Panc1 (cell line): ENCODE results near the gene GBP3. TPM values are rescaled to one million over a fixed set of nuclear protein-coding genes. Genes with fewer than 3 reads are reported as not detected.

ENCODE experiments used
- ATAC-seq: fragments of 200-7000 bp; cut with Tn5 transposase; 2 replicates; pipeline ENCODE4 v1.9.1; 2020; ENCODE audit warnings: mild to moderate bottlenecking, moderate library complexity
- BruUV-seq: library from RNA; stranded (reverse); fragments of 400-500 nt; replicated peaks from 2 replicates; lab custom pipeline; 2021; lab: Mats Ljungman, UMichigan
- CTCF ChIA-PET: fragments of 300-600 bp; sonication (Branson Sonifier 250); formaldehyde crosslinking; loops from one replicate; lab custom pipeline; 2022; ENCODE audit warnings: antibody characterized with exemption; lab: Charles Lee
- POLR2A ChIA-PET: fragments of 300-600 bp; sonication (Branson Sonifier 250); formaldehyde crosslinking; loops from one replicate; lab custom pipeline; 2022; ENCODE audit warnings: antibody characterized with exemption; lab: Charles Lee
- DNase-seq: peaks from one replicate; pipeline ENCODE4 v3.0.0-alpha.2; 2010; ENCODE audit warnings: low read depth, low spot score
- H3K27ac ChIP-seq: 2 replicates; pipeline ENCODE4 v1.5.1; 2011; ENCODE audit warnings: mild to moderate bottlenecking, low read length, inconsistent platforms
- H3K27me3 ChIP-seq: fragments of 200-500 bp; sonication (Bioruptor generic); 2 replicates; pipeline ENCODE4 v1.6.0; 2014; ENCODE audit warnings: low read length, inconsistent platforms; ENCODE audit not compliant: control insufficient read depth, insufficient read depth
- H3K36me3 ChIP-seq: fragments of 200-500 bp; sonication (Bioruptor generic); 2 replicates; pipeline ENCODE4 v1.5.1; 2014; ENCODE audit warnings: inconsistent platforms, mild to moderate bottlenecking, low read length, moderate library complexity; ENCODE audit not compliant: control insufficient read depth, insufficient read depth
- H3K4me1 ChIP-seq: 2 replicates; pipeline ENCODE4 v1.5.1; 2011; ENCODE audit warnings: inconsistent platforms, mild to moderate bottlenecking, low read length, moderate library complexity; ENCODE audit not compliant: control insufficient read depth, insufficient read depth
- H3K4me3 ChIP-seq, 2 experiments: 2 replicates each; pipeline ENCODE4 v1.5.1; 2011 to 2012; ENCODE audit warnings: low read depth in 2 of 2, low read length in 2 of 2, mild to moderate bottlenecking in 2 of 2, inconsistent platforms in 1 of 2, moderate library complexity in 1 of 2
- H3K9me3 ChIP-seq: fragments of 200-500 bp; sonication (Bioruptor generic); 2 replicates; pipeline ENCODE4 v1.5.1; 2014; ENCODE audit warnings: low read depth, mild to moderate bottlenecking, inconsistent platforms, low read length, moderate library complexity; ENCODE audit not compliant: control insufficient read depth, insufficient read depth
- POLR2AphosphoS5 ChIP-seq: IDR thresholded peaks from 2 replicates; pipeline ENCODE4 v1.6.1; 2012; ENCODE audit warnings: mild to moderate bottlenecking, low read depth, low read length, moderate library complexity
- SIN3A ChIP-seq: IDR thresholded peaks from 2 replicates; pipeline ENCODE4 v1.6.1; 2012; ENCODE audit warnings: low read depth, mild to moderate bottlenecking, low read length, moderate library complexity, borderline replicate concordance; ENCODE audit not compliant: insufficient read depth
- TCF7L2 ChIP-seq: IDR thresholded peaks from 2 replicates; pipeline ENCODE4 v1.6.1; 2011; ENCODE audit warnings: mild to moderate bottlenecking, low read depth, low read length, inconsistent platforms
- in situ Hi-C: cut with HindIII; loops from 2 replicates; pipeline ENCODE4 v1.10.0; 2016; ENCODE audit warnings: low sequenced_read_pairs, low pct_unique_long_range_greater_than_20kb
- intact Hi-C: fragments of 100-400 bp; cut with micrococcal nuclease; formaldehyde crosslinking; loops from one replicate; pipeline ENCODE4 v1.10.0; 2022; ENCODE audit not compliant: unreplicated experiment
- total RNA-seq: library from RNA; stranded (reverse); gene quantifications from one replicate; pipeline ENCODE4 v1.2.1, GENCODE V29; 2021; ENCODE audit not compliant: unreplicated experiment
- TF ChIP-seq, protein P1 (sequence below), 2 experiments: IDR thresholded peaks; 2 replicates each; pipeline ENCODE4 v1.6.1; 2011 to 2012; ENCODE audit warnings: low read depth in 2 of 2, control low read depth in 1 of 2, low read length in 1 of 2, mild to moderate bottlenecking in 1 of 2, moderate library complexity in 1 of 2; ENCODE audit not compliant: insufficient read depth in 1 of 2
- TF ChIP-seq, protein P2 (sequence below): fragments of 450-650 bp; IDR thresholded peaks from 2 replicates; pipeline ENCODE4 v1.5.1; 2017; ENCODE audit warnings: mild to moderate bottlenecking

Gene GBP3
- total RNA-seq, 1 experiment from 2014 or later = 2.5 TPM

DNA sequence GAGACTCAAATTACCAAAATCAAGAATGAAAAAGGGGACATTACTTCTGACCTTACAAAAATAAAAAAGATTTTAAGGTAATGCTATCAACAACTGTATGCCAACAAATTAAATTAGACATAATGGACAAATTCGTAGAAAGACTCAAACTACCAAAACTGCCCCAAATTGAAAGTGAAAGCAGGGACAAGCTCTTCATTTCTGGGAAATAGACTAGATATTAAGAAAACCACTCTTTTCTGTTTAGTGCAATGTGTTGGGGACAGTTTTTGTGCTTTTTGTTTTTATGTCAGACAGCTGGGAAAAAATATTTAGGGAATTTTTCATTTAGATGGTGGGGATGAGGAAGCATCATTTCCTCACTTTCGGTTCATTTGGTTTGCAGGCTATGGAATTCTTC, 47.3 kb upstream of the GBP3 start:
- Histone ChIP-seq H3K36me3 (no peaks in the 10 kb centered on the region), H3K27ac (no peak overlapping the region), H3K4me1 (no peaks in the 10 kb centered on the region), H3K27me3 (no peaks in the 10 kb centered on the region), H3K9me3 (no peaks in the 10 kb centered on the region), H3K4me3 (peak overlapping the region in 1 of 2 experiments; percentile 5; a peak in 1 of 4 replicates)
- in situ Hi-C loops (no loop called here), intact Hi-C loops (no loop called here)
- BruUV-seq = no TSS peak
- POLR2A ChIA-PET = no interaction called here
- no peak for DNase-seq
- no peak for ATAC-seq
- CTCF ChIA-PET = no interaction called here
- TF ChIP-seq, protein P1, sequence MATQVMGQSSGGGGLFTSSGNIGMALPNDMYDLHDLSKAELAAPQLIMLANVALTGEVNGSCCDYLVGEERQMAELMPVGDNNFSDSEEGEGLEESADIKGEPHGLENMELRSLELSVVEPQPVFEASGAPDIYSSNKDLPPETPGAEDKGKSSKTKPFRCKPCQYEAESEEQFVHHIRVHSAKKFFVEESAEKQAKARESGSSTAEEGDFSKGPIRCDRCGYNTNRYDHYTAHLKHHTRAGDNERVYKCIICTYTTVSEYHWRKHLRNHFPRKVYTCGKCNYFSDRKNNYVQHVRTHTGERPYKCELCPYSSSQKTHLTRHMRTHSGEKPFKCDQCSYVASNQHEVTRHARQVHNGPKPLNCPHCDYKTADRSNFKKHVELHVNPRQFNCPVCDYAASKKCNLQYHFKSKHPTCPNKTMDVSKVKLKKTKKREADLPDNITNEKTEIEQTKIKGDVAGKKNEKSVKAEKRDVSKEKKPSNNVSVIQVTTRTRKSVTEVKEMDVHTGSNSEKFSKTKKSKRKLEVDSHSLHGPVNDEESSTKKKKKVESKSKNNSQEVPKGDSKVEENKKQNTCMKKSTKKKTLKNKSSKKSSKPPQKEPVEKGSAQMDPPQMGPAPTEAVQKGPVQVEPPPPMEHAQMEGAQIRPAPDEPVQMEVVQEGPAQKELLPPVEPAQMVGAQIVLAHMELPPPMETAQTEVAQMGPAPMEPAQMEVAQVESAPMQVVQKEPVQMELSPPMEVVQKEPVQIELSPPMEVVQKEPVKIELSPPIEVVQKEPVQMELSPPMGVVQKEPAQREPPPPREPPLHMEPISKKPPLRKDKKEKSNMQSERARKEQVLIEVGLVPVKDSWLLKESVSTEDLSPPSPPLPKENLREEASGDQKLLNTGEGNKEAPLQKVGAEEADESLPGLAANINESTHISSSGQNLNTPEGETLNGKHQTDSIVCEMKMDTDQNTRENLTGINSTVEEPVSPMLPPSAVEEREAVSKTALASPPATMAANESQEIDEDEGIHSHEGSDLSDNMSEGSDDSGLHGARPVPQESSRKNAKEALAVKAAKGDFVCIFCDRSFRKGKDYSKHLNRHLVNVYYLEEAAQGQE (IDR thresholded peaks at IDR 0.05; ENCODE audit: insufficient read depth in 1 of 2, low read depth in 2 of 2, low read length in 1 of 2) = no peak
- no peak for TF ChIP-seq SIN3A
- TF ChIP-seq POLR2AphosphoS5 = no peak
- no peak for TF ChIP-seq TCF7L2
- TF ChIP-seq, protein P2, sequence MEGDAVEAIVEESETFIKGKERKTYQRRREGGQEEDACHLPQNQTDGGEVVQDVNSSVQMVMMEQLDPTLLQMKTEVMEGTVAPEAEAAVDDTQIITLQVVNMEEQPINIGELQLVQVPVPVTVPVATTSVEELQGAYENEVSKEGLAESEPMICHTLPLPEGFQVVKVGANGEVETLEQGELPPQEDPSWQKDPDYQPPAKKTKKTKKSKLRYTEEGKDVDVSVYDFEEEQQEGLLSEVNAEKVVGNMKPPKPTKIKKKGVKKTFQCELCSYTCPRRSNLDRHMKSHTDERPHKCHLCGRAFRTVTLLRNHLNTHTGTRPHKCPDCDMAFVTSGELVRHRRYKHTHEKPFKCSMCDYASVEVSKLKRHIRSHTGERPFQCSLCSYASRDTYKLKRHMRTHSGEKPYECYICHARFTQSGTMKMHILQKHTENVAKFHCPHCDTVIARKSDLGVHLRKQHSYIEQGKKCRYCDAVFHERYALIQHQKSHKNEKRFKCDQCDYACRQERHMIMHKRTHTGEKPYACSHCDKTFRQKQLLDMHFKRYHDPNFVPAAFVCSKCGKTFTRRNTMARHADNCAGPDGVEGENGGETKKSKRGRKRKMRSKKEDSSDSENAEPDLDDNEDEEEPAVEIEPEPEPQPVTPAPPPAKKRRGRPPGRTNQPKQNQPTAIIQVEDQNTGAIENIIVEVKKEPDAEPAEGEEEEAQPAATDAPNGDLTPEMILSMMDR = no peak

DNA sequence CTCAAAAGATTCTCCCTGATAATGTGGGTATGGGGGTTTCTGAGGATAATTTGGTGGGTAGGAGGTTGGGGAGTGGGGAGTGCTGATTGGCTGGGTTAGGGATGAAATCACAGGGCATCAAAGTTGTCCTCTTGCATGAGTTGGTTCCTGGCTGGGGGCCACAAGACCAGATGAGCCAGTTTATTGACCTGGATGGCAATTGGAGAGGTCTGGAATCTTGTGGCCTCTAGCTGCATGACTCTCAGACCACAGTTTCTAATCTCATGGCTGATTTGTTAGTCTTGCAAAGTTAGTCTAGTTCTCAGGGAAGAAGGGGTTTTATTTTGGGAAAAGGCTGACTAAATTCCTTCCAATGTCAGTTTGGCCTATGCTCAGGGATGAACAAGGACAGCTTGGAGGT, 45.6 kb upstream of the GBP3 start:
- Histone ChIP-seq H3K4me3 (no peak overlapping the region), H3K4me1 (no peaks in the 10 kb centered on the region), H3K27ac (no peak overlapping the region), H3K27me3 (no peaks in the 10 kb centered on the region), H3K36me3 (no peaks in the 10 kb centered on the region), H3K9me3 (no peaks in the 10 kb centered on the region)
- ChIA-PET CTCF (no interaction called here), POLR2A (no interaction called here)
- intact Hi-C loops = no loop called here
- no peak for DNase-seq
- TF ChIP-seq, protein P2 = no peak
- no peak for TF ChIP-seq POLR2AphosphoS5
- BruUV-seq = no TSS peak
- no peak for ATAC-seq
- in situ Hi-C loops = no loop called here
